GM13977 (cell line): ENCODE measurements around the gene TAS1R3.
A peak's percentile ranks its signal among the peaks of the same experiment; 100 is the strongest.

Experiments used
- DNase-seq: peaks from one replicate; pipeline ENCODE4 v3.0.0; 2012; ENCODE audit warnings: low spot score
- in situ Hi-C: fragments of 300-500 bp; cut with MboI; formaldehyde crosslinking; loops from one replicate; pipeline ENCODE4 v1.12.0; 2022; ENCODE audit warnings: low sequenced_read_pairs, low pct_unique_long_range_greater_than_20kb, mixed read lengths, inconsistent platforms; ENCODE audit not compliant: unreplicated experiment
- TF ChIP-seq, protein P1 (sequence below): IDR thresholded peaks from 2 replicates; pipeline ENCODE4 v1.5.1; 2012; ENCODE audit warnings: mild to moderate bottlenecking, control low read depth; ENCODE audit not compliant: insufficient read depth; ENCODE audit errors: extremely low read depth, missing control alignments

The TAS1R3 gene

DNA sequence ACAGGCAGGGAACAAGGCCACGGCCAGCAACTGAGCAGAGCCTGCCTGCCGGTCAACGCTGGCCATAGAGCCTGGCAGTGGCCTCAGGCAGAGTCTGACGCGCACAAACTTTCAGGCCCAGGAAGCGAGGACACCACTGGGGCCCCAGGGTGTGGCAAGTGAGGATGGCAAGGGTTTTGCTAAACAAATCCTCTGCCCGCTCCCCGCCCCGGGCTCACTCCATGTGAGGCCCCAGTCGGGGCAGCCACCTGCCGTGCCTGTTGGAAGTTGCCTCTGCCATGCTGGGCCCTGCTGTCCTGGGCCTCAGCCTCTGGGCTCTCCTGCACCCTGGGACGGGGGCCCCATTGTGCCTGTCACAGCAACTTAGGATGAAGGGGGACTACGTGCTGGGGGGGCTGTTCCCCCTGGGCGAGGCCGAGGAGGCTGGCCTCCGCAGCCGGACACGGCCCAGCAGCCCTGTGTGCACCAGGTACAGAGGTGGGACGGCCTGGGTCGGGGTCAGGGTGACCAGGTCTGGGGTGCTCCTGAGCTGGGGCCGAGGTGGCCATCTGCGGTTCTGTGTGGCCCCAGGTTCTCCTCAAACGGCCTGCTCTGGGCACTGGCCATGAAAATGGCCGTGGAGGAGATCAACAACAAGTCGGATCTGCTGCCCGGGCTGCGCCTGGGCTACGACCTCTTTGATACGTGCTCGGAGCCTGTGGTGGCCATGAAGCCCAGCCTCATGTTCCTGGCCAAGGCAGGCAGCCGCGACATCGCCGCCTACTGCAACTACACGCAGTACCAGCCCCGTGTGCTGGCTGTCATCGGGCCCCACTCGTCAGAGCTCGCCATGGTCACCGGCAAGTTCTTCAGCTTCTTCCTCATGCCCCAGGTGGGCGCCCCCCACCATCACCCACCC lies at the start of gene TAS1R3:
TAS1R3 (plus strand) TSS at position 213 of the 898 bp plus-strand sequence; CDS start at position 279, 66 bp downstream.
- TF ChIP-seq, protein P1, sequence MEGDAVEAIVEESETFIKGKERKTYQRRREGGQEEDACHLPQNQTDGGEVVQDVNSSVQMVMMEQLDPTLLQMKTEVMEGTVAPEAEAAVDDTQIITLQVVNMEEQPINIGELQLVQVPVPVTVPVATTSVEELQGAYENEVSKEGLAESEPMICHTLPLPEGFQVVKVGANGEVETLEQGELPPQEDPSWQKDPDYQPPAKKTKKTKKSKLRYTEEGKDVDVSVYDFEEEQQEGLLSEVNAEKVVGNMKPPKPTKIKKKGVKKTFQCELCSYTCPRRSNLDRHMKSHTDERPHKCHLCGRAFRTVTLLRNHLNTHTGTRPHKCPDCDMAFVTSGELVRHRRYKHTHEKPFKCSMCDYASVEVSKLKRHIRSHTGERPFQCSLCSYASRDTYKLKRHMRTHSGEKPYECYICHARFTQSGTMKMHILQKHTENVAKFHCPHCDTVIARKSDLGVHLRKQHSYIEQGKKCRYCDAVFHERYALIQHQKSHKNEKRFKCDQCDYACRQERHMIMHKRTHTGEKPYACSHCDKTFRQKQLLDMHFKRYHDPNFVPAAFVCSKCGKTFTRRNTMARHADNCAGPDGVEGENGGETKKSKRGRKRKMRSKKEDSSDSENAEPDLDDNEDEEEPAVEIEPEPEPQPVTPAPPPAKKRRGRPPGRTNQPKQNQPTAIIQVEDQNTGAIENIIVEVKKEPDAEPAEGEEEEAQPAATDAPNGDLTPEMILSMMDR, result no peak
- in situ Hi-C loops, result no loop called here
- no peak for DNase-seq

DNA sequence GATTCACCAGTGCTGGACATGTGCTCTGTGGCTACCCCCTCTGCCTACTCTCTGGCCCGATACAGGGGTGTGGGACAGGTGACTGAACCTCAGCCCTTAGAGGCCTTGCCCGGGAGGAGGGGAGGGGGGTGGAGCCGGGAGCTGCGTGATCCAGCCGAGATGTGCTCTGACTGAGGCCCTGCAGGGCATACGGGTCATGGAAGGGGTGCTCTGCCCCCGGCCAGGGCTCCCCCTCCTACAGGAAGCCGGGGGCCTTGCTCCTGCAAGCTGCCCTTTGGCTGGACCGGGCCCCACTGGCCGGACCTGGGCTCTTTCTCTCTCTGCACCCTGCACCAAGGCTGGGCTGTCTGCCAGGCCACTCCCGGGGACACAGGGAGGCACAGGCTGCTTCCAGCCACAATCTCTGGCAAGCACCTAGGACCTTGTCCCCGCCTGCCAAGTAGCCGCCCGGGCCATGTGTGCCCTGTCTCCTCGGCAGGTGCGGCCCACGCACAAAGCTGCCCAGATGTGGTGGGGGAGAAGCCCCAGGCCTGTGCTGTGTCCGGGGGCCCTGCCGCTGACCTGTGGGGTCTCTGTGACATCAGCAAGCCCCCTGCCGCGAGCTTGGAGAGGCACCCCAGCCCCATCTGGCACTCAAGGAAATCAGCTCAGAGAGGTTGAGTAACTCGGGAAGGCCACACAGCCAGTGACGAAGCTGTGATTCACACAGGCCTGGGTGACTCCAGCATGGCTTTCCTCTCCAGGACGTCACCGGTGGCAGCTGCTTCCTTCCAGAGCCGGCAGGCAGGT lies 49.4 kb upstream of the TAS1R3 start:
- DNase-seq, result no peak
- TF ChIP-seq, protein P1, result no peak
- in situ Hi-C loops, result no loop called here

DNA sequence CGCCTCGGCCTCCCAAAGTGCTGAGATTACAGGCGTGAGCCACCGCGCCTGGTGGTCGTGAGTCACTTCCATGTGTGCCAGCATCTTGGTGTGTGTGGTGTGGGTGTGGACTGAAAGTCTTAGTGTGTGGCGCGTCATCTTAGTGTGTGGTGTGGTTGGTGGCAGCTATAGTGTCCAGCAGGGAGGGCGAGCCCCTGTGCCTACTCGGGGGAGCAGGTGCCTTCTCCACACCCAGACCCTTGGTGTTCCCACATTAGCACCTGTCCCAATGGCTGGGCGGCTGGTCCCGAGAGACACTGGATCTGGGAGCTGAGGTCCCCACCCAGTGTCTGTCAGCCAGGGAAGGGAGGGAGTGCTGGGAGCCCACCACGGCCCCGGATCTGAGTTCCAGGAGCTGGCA lies 48.1 kb upstream of the TAS1R3 start:
- no peak for DNase-seq
- in situ Hi-C loops, result no loop called here
- TF ChIP-seq, protein P1, result no peak

DNA sequence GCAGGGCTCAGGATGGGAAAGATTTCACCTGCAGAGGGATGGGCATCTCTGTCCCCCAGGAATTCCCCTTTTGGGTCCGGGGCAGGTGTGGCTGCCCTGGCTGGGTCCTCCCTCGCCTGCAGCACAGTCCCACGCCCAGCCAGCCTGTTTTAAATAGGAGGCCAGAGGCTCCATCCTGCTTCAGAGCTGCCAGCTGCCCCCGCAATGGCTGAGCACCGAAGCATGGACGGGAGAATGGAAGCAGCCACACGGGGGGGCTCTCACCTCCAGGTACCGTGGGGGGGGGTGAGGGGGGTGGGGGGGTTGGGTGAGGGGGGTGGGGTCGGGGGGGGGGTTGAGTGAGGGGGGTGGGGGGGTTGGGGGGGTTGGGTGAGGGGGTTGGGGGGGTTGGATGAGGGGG lies 47.3 kb upstream of the TAS1R3 start:
- DNase-seq, result peak; percentile 89
- in situ Hi-C loops, result no loop called here
- TF ChIP-seq, protein P1, result peak; percentile 32

DNA sequence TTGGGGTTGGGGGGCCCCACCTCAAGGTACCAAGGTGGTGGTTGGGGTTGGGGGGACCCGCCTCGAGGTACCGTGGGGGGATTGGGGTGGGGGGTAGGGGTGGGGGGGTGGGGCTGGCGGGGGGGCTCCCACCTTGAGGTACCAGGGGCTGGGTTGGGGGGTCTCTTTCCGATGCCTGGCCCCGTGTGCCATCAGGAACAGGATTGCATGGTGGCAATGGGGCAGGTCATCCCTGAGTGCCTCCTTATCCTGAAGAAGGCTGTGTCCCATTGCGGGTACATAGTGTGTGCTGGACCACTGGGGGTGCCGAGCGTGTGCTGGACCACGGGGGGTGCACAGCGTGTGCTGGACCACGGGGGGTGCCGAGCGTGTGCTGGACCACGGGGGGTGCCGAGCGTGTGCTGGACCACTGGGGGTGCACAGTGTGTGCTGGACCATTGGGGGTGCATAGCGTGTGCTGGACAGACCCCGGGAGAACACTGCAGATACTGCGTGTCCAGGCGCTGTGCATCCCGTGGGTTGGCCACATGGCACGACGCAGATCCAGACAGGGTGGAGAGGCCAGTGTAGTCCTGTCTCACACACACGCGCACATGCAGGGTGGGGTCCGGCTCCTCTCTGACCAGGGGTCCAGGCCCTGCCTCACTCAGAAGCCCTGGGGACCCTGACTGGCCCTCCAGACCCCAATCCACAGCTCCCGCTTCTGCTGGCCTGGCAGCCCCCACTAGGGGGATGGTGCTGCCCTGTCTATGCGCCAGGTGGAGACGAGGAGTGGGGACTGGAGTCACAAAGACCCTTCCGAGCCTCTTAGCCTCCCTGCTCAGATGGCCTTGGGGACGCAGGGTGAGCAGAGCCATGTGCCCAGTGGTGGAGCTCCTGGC lies 46.6 kb upstream of the TAS1R3 start:
- in situ Hi-C loops, result no loop called here
- TF ChIP-seq, protein P1, result no peak
- no peak for DNase-seq

DNA sequence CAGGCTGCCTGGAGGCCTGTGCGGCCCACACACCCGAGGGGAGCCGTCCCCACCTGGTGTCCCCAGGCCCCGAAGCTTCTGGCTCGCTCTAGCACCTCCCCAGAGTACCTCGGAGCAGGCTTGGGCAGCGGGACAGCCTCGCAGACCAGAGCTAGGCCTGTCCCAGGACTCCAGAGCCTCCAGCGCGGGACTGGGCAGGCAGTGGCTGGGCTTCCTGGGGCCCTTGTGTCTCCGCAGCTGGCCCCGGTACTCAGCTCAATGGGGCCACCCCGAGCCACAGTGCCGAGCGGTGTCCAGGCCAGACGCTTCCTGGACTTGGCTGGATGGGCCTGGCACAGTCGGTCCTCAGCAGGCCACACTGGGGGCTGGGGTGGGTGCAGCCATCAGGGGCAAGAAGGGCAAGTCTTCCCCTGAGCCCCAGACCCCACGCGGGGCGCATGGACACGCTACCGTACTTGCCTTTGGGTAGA lies 45.9 kb upstream of the TAS1R3 start:
- DNase-seq, result no peak
- in situ Hi-C loops, result no loop called here
- TF ChIP-seq, protein P1, result no peak
